ENCODE results near the gene FBXO38.

DNA sequence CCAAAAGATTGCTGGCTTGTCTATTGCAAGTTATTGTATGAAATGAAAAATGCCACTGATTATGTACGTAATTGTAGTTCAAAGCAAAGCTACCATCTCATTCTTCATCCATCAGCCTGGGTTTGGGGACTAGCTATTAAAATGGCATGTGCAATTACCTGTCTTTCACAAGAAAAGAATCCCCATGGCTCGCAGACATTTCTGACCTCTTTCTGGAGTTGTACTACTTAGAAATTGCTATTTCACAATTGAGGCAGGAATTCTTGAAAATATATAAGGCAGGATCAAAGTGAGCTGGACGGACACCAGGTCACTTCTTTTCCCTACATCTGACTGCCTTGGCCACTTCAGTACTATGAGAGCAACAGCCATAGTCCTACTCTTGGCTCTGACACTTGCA, 48.5 kb upstream of the FBXO38 start, which contains the start of gene SPINK9:
- no peak for TF ChIP-seq POLR2A (IDR thresholded peaks at IDR 0.05; ENCODE audit: low read depth, low read length)
- TF ChIP-seq POLR2AphosphoS5 (IDR thresholded peaks at IDR 0.05; ENCODE audit: low read depth, low read length) = no peak
- no peak for TF ChIP-seq TAF1 (IDR thresholded peaks at IDR 0.05; ENCODE audit: low read depth, low read length)
- no peak for TF ChIP-seq POU2F2 (IDR thresholded peaks at IDR 0.05; ENCODE audit: low read depth, low read length)
- no peak for TF ChIP-seq SPI1 (IDR thresholded peaks at IDR 0.05; ENCODE audit: low read depth, low read length)
- no peak for TF ChIP-seq PAX5 (IDR thresholded peaks at IDR 0.05; ENCODE audit: insufficient read depth, low read length, severe bottlenecking)
